Activated CD4-positive, alpha-beta T cell treated with anti-CD3 and anti-CD28 coated beads, Interleukin-2, Interleukin-6, amounts not matched to agents 100 ng/mL and 50 ng/mL, durations not matched to agents 16 hours and 8 hours (primary cell): ENCODE data around the gene FAM136A.
"Not testable (repeated sequence)": the region's sequence is repeated elsewhere in the genome, so short reads cannot be mapped to it uniquely, and the experiment has no call there.

Experiments used
- DNase-seq: peaks from one replicate; pipeline ENCODE4 v3.0.0-alpha.2; 2020

The FAM136A gene

DNA sequence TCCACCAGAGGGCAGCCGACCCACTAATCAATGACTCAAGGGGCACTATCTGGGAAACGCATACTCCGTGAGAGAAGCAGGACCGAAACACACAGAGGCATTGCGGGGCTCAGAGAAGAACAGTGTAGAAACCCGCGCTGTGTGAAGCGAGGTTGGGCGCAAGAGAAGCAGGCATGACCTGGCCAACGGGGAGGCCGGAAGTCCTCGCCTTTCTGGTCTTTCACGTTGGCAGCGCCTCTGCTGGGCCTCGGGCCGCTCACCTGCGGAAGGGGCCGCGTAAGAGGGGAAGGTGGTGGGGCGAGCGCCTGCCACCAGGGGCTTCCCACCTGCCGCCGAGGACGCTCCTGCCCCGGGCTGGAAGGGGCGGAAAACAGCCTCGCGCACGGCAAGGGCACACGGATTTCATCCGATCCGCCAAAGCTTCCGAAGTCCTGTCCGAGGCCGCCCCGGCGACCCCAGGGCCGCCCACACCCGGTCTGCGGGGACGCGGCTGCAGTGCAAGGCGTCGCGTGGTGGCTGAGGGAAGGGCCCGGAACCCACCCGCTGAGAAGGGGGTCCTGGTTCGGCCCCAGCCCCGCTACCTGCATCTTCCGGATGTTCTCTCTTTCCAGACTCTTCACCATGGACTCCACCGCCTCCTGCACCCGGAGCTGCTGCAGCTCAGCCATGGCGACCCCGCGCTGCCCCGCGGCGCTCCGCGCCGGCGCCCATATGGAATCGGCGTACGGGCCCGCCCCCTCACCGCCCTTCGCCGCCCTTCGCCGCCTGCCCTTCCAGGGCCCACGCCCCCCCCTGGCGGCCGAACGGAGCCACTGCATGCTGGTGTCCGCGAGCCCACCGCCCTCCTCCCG, at the start of gene FAM136A:
FAM136A (minus strand) TSS at position 724 of the 851 bp plus-strand sequence; CDS start at position 668, 56 bp downstream.
- DNase-seq: peak; percentile 94

- no peak for DNase-seq
These were observed 48.2 kb upstream of the FAM136A start for GRCh38 chr2:70349921-70350685.

DNA sequence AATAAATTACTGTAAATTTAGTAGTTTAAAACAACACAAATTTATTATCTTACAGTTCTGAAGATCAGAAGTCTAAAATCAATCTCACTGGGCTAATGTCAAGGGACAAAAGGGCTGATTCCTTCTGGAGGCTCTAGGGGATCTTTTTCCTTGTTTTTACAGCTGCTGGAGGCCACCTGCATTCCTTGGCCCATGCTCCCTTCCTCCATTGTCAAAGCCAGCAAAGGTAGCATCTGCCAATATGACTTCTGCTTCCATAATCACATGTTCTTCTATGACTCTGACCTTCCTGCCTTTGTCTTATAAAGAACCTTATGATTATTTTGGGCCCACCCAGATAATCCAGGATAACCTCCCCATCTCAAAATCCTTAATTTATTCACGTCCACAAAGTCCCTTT, 46.0 kb upstream of the FAM136A start:
- no peak for DNase-seq

GRCh38 chr2:70344195-70344594, 42.3 kb upstream of the FAM136A start:
- no peak for DNase-seq

- no peak for DNase-seq
These were observed 39.6 kb upstream of the FAM136A start for GRCh38 chr2:70341477-70341765.

DNA sequence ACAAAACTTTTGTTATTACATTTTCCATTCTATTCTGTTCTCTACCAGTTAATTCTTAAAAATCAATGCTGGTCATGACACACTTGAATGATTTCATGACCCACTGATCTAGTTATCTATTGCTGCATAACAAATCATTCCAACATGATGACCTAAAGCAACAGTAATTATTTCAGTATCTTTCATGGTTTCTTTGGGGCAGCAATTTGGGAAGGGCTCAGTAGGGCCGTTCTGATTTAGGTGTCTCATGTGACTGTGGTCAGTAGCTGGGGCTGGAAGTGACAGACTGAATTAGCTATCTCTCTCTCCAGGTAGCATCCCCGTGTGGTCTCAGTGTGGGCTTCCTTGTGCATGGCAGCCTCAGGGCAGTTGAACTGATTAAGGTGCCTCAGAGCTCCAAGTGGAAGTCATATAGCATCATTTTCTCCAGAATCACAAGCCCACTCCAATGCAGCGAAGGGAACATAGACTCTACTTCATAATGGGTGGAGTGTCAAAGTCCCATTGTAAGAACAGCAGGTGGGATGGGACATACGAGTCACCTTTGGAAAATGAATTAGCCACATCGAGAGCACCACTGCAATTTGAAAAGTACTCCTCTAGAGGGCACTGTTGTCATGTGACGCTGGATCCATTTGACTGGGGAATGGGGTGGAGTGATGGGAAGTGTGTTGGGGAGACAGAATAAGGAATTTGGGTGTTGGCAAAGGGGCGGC, 39.1 kb upstream of the FAM136A start:
- DNase-seq: peak; percentile 60

GRCh38 chr2:70340075-70340474, 38.2 kb upstream of the FAM136A start:
- DNase-seq: no peak

GRCh38 chr2:70336552-70336951, 34.7 kb upstream of the FAM136A start:
- DNase-seq: no peak

GRCh38 chr2:70331012-70331411, 29.1 kb upstream of the FAM136A start:
- DNase-seq: no peak

GRCh38 chr2:70330476-70330875, 28.6 kb upstream of the FAM136A start:
- DNase-seq: no peak

- no peak for DNase-seq
These were observed 27.2 kb upstream of the FAM136A start for GRCh38 chr2:70328921-70329561.

DNA sequence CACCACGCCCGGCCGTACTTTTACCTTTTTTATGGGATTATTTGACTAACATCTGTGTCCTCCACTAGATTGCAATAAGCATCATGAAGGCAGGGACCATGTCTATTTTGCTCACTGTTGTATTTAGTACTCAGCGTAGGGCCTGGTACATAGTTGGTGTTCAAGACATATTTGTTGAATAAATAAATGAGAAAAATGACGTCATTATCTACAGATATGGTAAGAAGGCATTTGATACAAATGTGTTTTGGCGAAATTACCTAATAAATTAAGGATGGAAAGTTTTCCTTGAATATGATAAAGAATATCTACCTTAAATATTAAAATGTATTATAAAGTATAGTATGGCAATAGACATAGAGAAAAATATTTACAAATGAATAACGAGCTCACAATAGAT, 24.0 kb upstream of the FAM136A start:
- DNase-seq: no peak

DNA sequence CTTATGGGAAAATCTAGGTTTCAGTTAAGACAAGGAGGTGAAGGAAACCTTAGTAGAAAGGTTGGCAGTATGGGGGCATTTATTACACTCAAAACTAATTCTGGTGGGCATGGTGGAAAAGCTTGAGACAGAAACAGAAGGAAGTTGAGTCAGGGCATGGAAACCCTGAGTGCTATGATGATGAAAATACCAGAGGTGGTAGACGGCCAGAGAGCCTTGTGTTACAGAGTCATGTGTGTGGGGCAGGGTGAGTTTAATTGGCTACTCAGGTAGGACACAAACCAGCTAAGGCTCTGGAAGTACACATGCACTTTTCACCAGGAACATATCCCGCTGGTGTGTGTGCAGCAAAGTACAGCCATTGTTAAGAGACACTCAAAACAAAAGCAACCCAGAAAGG, 20.7 kb upstream of the FAM136A start:
- DNase-seq: no peak

DNA sequence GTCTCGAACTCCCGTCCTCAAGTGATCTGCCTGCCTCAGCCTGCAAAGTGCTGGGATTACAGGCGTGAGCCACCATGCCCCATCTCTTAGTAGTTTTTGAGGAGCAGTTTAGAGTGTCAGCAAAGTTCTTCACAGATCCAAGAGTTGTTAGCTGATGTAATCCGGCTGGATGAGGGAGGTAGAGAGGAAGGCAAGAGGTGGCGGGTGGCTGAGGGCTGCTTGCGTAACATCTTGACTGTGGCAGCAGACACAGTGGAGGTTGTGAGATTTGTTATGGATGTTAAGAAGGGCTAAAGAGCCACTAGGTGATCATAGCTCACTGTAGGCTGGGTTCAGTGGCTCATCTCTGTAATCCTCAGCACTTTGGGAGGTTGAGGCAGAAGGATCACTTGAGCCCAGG, 19.5 kb upstream of the FAM136A start:
- no peak for DNase-seq

GRCh38 chr2:70314640-70315039, 12.8 kb upstream of the FAM136A start:
- no peak for DNase-seq

DNA sequence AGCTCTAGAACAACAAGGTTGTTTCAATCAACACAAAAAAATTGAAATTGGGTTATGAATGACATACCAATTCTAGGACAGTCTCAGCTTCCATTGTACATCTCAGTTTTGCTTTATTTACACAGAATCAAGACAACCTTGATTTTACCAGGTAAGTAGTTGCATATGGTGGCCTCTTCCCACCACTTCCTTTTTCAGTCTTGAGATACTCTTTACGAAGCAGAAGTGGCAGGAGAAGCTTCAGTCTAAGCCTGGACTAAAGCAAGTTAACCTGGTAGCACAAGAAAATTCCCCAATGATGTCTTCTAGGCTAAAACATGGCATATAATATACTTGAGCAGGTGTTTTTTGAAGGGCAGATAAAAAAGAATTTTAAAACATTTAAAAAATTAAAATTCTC, 10.7 kb upstream of the FAM136A start:
- DNase-seq: no peak

GRCh38 chr2:70310899-70311298, 9.0 kb upstream of the FAM136A start:
- no peak for DNase-seq

GRCh38 chr2:70305531-70305930, 3.7 kb upstream of the FAM136A start:
- DNase-seq: no peak

DNA sequence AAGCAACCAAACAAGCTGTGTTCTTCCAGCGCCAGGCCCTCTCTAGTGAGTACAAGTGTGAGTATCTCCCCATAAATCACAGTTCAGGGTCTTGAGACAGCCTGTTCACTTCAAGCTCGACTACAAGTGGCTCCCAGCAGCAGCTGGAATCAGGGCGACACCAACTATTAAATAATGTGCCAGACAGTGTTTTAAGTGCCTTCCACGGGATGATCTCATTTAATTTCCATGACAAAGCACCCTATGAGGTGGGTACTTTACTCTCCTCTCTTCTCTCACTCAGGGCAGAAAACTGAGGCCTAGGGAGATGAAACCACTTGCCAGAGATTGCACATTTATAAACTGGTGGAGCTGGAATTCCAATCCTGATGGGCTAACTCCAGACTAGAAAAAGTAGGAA, 2.6 kb upstream of the FAM136A start:
- DNase-seq: no peak

GRCh38 chr2:70303186-70303585, 1.3 kb upstream of the FAM136A start:
- DNase-seq: no peak

DNA sequence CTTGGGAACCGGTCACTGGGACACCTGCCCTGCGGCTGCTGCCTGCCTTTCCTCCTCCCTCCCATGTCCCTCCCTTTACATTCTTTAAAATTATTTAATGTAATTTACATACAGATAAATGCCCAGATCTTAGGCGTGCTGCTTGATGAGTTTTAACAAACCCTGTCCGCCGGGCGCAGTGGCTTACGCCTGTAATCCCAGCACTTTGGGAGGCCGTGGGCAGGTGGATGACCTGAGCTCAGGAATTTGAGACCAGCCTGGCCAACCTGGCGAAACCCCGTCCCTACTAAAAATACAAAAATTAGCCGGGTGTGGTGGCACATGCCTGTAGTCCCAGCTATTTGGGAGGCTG, 304 bp upstream of the FAM136A start:
- not testable (repeated sequence) for DNase-seq

GRCh38 chr2:70300771-70301343, 1.0 kb downstream of the FAM136A start:
- DNase-seq: no peak

- DNase-seq: not testable (repeated sequence)
These were observed 4.0 kb downstream of the FAM136A start for GRCh38 chr2:70297828-70298227.
